ENCODE measurements around the gene CDK7. TPM values are rescaled to one million over a fixed set of nuclear protein-coding genes. Genes with fewer than 3 reads are reported as not detected.
A peak's percentile ranks its signal among the peaks of the same experiment; 100 is the strongest.
"Not testable (repeated sequence)": the region's sequence is repeated elsewhere in the genome, so short reads cannot be mapped to it uniquely, and the experiment has no call there.

Gene CDK7
- total and polyA plus RNA-seq, 9 of the 15 experiments (the other 6 are each of a cell fraction or from before 2014, with no cell fraction given), result 41.7 to 143 (median 65.3) TPM

DNA sequence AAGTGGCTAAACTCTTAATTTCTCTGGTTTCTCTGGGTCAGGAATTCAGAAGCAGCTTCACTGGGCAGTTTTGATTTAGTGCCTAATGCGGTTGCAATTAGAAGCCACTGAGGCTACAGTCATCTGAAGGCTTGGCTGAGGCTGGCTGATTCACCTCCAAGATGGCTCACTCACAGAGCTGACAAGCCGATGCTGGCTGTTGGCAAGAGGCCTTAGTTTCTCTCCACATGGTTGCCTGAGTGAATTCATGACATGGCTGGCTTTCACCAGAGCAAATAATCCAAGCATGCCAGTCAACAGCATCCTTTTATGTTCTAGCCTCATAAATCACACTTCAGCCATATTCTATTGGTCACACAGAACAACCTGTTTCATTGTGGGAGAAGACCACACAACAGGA lies 2.8 kb upstream of the CDK7 start:
- intact Hi-C loops (cut with micrococcal nuclease) (loop anchor here (5.0 kb wide), 1 partner anchor 140 kb away; the partner anchor contains the start of gene SLC30A5), in situ Hi-C loops (cut with MboI) (no loop called here)
- DNase-seq (ENCODE audit: extremely low read depth in 1 of 4, low spot score in 3 of 4), result no peak
- ChIA-PET POLR2A (interaction anchor here (0.6 to 0.7 kb wide), 2 partner anchors 58 to 1459 kb away, joined by 3 read pairs; no protein-coding TSS in a partner anchor), CTCF (ENCODE audit: low intra/inter-chr PET ratio) (no interaction called here)
- no peak overlapping the region for H3K4me3 ChIP-seq
- no TSS peak for BruUV-seq (replicated peaks)
- H3K79me2 ChIP-seq (ENCODE audit: control insufficient read depth, insufficient read depth, low read length), result peaks cover 18% of the 10 kb centered on the region
- no peaks in the 10 kb centered on the region for H3K27me3 ChIP-seq (ENCODE audit: control insufficient read depth in 2 of 2, insufficient read depth in 2 of 2, low read length in 2 of 2)
- no peak overlapping the region for H3K4me2 ChIP-seq (ENCODE audit: insufficient read depth, low read length)
- no peak for TF ChIP-seq E4F1 (CRISPR knock-in tag; IDR thresholded peaks at IDR 0.05; ENCODE audit: borderline replicate concordance)
- TF ChIP-seq HDGF (IDR thresholded peaks at IDR 0.05), result no peak
- TF ChIP-seq ZBTB7A (IDR thresholded peaks at IDR 0.05; ENCODE audit: borderline replicate concordance, control insufficient read depth, low read depth, low read length), result no peak
- H3K9ac ChIP-seq (ENCODE audit: insufficient read depth in 1 of 2, low read depth in 2 of 2, low read length in 2 of 2), result no peak overlapping the region
- no peaks in the 10 kb centered on the region for H3K9me3 ChIP-seq (replicated peaks; ENCODE audit: control insufficient read depth, insufficient read depth, low read depth, low read length)
- H4K20me1 ChIP-seq (replicated peaks; ENCODE audit: control insufficient read depth, insufficient read depth, low read length), result no peaks in the 10 kb centered on the region
- H3K4me1 ChIP-seq (replicated peaks in 1 of 2; ENCODE audit: control insufficient read depth in 2 of 2, insufficient read depth in 2 of 2, low read length in 2 of 2), result peaks cover 4% of the 10 kb centered on the region in 2 experiments; a peak in 4 of 5 replicates
- H2AFZ ChIP-seq (ENCODE audit: low read depth, low read length), result no peak overlapping the region
- ATAC-seq, result no peak
- no peak for FAIRE-seq
- H3K27ac ChIP-seq (ENCODE audit: extremely low read depth, low read depth, low read length), result no peak overlapping the region
- no peaks in the 10 kb centered on the region for H3K9me1 ChIP-seq (ENCODE audit: control insufficient read depth, insufficient read depth, low read length)
- peaks cover 32% of the 10 kb centered on the region for H3K36me3 ChIP-seq (ENCODE audit: control insufficient read depth, insufficient read depth, low read length)
- 56% methylated on average over 2 of the region's 2 CpGs for WGBS (ENCODE audit: insufficient coverage, low coverage, missing lambda C conversion rate)

GRCh38 chr5:69236733-69237132 lies 2.0 kb downstream of the CDK7 start:
- H3K4me2 ChIP-seq (ENCODE audit: insufficient read depth, low read length); CTCF ChIA-PET (ENCODE audit: low intra/inter-chr PET ratio); H4K20me1 ChIP-seq (replicated peaks; ENCODE audit: control insufficient read depth, insufficient read depth, low read length); FAIRE-seq; H3K4me3 ChIP-seq; H3K27me3 ChIP-seq (ENCODE audit: control insufficient read depth in 2 of 2, insufficient read depth in 2 of 2, low read length in 2 of 2); intact Hi-C loops (cut with micrococcal nuclease); in situ Hi-C loops (cut with MboI); H3K27ac ChIP-seq (ENCODE audit: extremely low read depth, low read depth, low read length); BruUV-seq (replicated peaks); ATAC-seq; DNase-seq (ENCODE audit: extremely low read depth in 1 of 4, low spot score in 3 of 4); H3K9me1 ChIP-seq (ENCODE audit: control insufficient read depth, insufficient read depth, low read length); H2AFZ ChIP-seq (ENCODE audit: low read depth, low read length); H3K9me3 ChIP-seq (replicated peaks; ENCODE audit: control insufficient read depth, insufficient read depth, low read depth, low read length): not testable (repeated sequence)
- Histone ChIP-seq H3K79me2 (ENCODE audit: control insufficient read depth, insufficient read depth, low read length) (peaks cover 60% of the 10 kb centered on the region), H3K4me1 (replicated peaks in 1 of 2; ENCODE audit: control insufficient read depth in 2 of 2, insufficient read depth in 2 of 2, low read length in 2 of 2) (peaks cover 8 to 11% of the 10 kb centered on the region in 2 experiments), H3K36me3 (ENCODE audit: control insufficient read depth, insufficient read depth, low read length) (peaks cover 38% of the 10 kb centered on the region), H3K9ac (ENCODE audit: insufficient read depth in 1 of 2, low read depth in 2 of 2, low read length in 2 of 2) (peak overlapping the region in 1 of 2 experiments; percentile 63; a peak in 1 of 4 replicates)
- WGBS (ENCODE audit: insufficient coverage, low coverage, missing lambda C conversion rate), result 90% methylated on average over 4 of the region's 9 CpGs
- POLR2A ChIA-PET, result interaction anchor here (0.6 to 1.0 kb wide), 2 partner anchors 15 to 18 kb away, joined by 3 read pairs; no protein-coding TSS in a partner anchor

Measured in K562 (cell line).